HG03342 (cell line): ENCODE results near the gene NDUFB1.

Source experiments
- ATAC-seq: cut with Tn5 transposase; IDR thresholded peaks from one replicate; pipeline ENCODE4 v1.9.1; 2021; ENCODE audit warnings: mild to moderate bottlenecking, moderate library complexity; ENCODE audit not compliant: unreplicated experiment

The NDUFB1 gene

DNA sequence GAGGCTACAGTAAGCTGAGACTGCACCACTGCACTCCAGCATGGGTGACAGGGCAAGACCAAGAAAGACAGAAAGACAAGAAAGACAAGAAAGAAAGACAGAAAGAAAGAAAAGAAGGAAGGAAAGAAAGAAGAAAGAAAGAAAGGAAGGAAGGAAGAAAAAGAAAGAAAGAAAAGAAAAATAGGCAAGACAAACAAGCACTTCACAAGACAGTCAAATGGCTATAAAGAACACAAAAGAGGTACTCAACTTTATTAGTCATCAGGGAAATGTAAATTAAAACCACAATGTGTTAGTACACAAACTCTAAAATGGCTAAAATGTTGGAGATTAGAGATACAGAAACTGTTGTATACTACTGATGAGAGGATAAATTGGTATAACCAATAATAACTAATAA lies 21.7 kb downstream of the NDUFB1 start:
- ATAC-seq = no peak

DNA sequence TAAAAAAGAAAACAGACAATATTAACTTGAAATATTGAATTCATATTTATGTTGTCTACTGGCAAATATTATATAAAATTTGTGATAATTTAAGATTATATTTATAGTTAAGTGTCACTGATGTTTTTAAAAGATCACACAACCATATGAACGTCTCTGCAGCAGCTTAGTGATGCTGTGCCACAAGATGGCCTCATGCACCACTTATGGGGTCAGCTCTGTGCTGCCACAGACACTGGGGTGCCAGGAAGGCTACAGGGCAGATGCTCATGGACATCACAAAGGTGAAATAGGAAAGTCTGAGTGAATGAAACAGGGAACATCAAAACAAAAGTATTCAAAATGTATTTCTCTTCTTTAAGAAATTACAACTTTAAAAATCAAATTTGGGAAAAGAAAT lies 28.2 kb downstream of the NDUFB1 start:
- no peak for ATAC-seq

DNA sequence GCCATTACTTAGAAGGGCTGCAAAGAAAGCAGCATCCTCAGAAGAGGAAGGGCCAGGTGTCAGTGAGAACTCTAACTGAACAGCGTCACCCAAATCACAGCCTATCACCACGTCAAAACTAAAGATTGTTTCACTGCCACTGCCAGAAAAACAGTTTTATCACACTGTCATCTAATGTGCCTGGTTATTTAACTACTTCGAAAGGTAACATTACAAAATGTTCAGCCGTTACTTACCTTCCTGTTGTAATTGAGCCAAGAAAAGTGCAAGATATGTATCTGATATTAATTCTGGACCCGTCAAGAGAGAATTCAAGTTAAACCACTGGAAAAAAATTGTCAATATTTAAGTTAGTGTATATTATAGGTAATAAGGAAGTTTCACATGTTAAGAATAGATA lies 33.0 kb downstream of the NDUFB1 start:
- ATAC-seq = no peak

DNA sequence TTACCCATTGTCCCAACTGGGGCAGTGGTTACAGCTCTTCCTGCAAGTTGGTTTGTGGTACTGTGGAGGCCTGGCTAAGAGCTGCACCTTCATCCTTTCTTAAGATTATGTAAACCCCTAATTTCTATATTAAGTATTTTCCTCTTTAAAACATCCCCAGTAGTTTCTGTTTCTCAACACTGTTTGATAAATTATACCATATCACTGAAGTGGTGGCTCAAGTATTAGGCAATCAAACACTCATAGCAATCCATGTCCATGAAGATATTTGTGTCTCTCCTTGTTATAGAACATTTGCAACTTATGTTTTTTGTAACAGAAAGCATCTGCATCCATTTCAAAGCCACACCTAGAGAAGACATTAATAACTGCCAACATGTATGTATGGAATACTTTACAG lies 47.0 kb downstream of the NDUFB1 start:
- ATAC-seq = no peak
